ENCODE data around the gene MMAA. TPM values are rescaled to one million over a fixed set of nuclear protein-coding genes. Genes with fewer than 3 reads are reported as not detected.

MMAA gene
- total and polyA plus RNA-seq, 10 donors, result 4.5 to 9.3 (median 7.5) TPM

DNA sequence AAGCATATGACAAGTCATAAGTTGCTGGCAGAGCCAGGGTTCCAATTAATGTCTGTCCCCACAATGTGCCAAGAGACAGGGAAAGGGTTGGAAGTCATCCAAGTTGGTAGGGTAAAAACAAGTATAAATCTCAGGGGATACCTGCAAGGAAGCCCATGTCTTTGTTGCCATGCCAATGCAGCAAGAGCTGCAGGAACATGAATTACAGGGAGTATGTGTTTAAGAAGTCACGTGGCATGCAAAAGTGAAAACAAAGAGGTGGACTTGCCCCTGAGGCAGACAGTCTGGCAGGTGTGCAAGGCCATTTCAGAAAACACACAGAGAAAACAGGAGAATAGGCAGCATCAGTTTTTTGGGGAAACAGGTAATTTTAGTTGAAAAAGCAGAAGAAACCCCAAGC lies 90.2 kb downstream of the MMAA start:
- TF ChIP-seq, protein P1, sequence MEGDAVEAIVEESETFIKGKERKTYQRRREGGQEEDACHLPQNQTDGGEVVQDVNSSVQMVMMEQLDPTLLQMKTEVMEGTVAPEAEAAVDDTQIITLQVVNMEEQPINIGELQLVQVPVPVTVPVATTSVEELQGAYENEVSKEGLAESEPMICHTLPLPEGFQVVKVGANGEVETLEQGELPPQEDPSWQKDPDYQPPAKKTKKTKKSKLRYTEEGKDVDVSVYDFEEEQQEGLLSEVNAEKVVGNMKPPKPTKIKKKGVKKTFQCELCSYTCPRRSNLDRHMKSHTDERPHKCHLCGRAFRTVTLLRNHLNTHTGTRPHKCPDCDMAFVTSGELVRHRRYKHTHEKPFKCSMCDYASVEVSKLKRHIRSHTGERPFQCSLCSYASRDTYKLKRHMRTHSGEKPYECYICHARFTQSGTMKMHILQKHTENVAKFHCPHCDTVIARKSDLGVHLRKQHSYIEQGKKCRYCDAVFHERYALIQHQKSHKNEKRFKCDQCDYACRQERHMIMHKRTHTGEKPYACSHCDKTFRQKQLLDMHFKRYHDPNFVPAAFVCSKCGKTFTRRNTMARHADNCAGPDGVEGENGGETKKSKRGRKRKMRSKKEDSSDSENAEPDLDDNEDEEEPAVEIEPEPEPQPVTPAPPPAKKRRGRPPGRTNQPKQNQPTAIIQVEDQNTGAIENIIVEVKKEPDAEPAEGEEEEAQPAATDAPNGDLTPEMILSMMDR (IDR thresholded peaks at IDR 0.05 in 8 of 11, conservative IDR thresholded peaks at IDR 0.05 in 3 of 11), result no peak
- TF ChIP-seq POLR2A (IDR thresholded peaks at IDR 0.05), result no peak
- no peak for TF ChIP-seq POLR2AphosphoS5 (IDR thresholded peaks at IDR 0.05)
- DNase-seq, result no peak
- no peaks in the 10 kb centered on the region for H3K36me3 ChIP-seq
- no peak overlapping the region for H3K27ac ChIP-seq
- no peaks in the 10 kb centered on the region for H3K4me1 ChIP-seq
- H3K9me3 ChIP-seq, result peaks cover 5 to 33% (median 26%) of the 10 kb centered on the region in 8 donors
- WGBS, 5 donors, result 80 to 95% (median 88%) methylated on average over 1 of the region's 1 CpG
- H3K27me3 ChIP-seq (replicated peaks in 1 of 7), result no peaks in the 10 kb centered on the region
- intact Hi-C loops (cut with DNase I; ENCODE audit: low total_unique reads), result no loop called here
- H3K4me3 ChIP-seq, result no peak overlapping the region

Other genes with a start within 250 kb of the MMAA start
- gene SMAD1, start 137.5 kb upstream of the MMAA start, total RNA-seq, result 10 to 100 TPM; 20.4 to 48.2 (median 32.0) TPM
- 1 to 10 TPM; 2.8 to 9.8 (median 3.5) TPM for gene SMAD1, start 137.5 kb upstream of the MMAA start, polyA plus RNA-seq
- gene C4orf51, start 60.8 kb downstream of the MMAA start, total RNA-seq, result not detected
- not detected for gene C4orf51, start 60.8 kb downstream of the MMAA start, polyA plus RNA-seq